HG03571 (cell line): ENCODE data around the gene SPEF2.
"Not testable (repeated sequence)": the region's sequence is repeated elsewhere in the genome, so short reads cannot be mapped to it uniquely, and the experiment has no call there.

Experiments used
- ATAC-seq: cut with Tn5 transposase; IDR thresholded peaks from one replicate; pipeline ENCODE4 v1.9.1; 2021; ENCODE audit not compliant: unreplicated experiment

The SPEF2 gene

DNA sequence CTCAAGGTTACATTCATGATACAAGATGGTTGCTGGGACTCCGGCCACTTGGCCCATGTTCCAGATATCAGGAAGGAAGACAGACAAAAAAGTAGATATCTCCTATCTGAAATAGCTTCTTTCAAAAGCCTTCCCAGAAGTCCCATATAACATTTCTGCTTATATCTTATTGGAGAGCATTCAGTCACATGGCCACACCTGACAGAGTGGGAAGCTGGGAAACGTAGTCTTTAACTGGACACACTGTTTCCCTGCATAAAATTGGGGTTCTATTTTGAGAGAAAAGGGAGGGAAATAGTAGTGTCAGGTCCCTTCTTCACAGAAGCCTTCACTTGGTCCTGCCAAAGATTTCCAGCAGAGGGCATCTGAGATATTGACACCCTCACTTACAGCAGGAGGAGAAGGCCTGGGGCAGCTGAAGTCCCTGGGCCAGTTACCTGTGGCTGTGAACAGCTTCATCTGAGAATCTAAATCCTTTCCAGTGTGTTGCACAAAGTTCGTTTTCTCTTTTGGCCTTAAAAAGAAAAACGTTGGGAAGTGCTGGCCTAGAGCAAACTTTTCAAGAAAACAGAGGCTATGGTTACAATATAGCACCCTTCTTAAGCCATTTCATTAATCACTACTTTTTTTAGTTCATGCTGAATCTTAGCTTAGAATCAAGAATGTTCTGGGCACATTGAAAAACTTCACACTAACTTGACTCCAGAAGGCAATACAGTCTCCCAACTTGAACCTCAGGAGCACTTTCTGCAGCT, 33.5 kb downstream of the SPEF2 start:
- ATAC-seq: no peak

DNA sequence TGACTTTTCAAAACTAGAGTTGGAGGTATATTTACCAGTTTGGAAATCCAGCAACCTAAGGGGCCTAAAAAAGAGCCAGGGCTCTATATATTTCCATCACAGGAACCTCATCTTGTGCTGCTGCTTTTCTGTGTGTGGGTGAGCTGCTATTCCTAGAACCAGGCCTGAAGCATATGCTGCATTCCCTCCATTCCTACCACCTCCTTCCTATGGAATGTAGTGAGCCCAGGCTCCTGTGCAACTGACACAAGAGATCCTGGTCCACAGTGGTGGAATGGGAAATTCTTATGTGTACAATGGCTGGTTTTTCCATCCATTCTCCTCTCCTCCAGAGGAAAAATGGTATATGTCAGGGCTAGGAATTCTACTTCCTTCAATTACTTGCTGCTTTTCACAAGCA, 39.1 kb downstream of the SPEF2 start:
- ATAC-seq: no peak

- no peak for ATAC-seq
These were observed 40.2 kb downstream of the SPEF2 start for GRCh38 chr5:35657877-35658276.

GRCh38 chr5:35659556-35659955, 41.9 kb downstream of the SPEF2 start:
- ATAC-seq: no peak

DNA sequence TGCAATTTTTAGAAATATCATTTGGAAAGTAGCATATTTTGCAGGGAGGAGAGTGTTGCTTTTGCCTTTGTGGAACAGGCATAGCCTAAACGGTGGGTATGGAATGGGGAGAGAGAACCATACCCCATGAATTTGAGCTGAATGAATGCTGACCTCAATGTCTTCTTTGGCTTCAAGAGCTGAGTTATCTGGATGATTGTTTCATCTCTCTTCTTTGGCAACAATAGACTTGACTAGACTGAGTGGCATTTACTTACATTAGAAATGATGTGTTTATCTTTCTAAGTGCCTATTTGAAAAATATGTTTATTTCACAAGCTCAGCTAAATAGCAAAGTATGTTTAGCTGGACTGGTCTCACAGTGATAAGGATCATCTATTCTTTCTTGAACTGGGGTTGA, 42.8 kb downstream of the SPEF2 start:
- ATAC-seq: no peak

DNA sequence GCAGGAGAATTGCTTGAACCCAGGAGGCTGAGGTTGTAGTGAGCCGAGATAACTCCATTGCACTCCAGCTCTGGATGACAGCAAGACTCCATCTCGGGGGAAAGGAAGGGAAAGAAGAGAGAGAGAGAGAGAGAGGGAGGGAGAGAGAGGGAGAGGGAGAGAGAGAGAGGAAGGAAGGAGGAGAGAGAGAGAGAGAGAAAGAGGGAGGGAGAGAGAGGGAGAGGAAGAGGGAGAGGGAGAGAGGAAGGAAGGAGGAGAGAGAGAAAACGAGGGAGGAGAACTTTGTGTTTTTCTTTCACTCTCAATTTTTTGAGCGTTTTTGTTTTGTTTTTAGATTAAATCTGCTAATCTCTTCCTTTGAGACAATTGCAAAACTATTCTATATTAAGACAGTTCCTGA, 46.9 kb downstream of the SPEF2 start:
- ATAC-seq: no peak

- ATAC-seq: no peak
These were observed 47.4 kb downstream of the SPEF2 start for GRCh38 chr5:35665096-35665495.

- ATAC-seq: no peak
These were observed 50.7 kb downstream of the SPEF2 start for GRCh38 chr5:35668319-35668718.

GRCh38 chr5:35668794-35669193, 51.1 kb downstream of the SPEF2 start:
- ATAC-seq: no peak

DNA sequence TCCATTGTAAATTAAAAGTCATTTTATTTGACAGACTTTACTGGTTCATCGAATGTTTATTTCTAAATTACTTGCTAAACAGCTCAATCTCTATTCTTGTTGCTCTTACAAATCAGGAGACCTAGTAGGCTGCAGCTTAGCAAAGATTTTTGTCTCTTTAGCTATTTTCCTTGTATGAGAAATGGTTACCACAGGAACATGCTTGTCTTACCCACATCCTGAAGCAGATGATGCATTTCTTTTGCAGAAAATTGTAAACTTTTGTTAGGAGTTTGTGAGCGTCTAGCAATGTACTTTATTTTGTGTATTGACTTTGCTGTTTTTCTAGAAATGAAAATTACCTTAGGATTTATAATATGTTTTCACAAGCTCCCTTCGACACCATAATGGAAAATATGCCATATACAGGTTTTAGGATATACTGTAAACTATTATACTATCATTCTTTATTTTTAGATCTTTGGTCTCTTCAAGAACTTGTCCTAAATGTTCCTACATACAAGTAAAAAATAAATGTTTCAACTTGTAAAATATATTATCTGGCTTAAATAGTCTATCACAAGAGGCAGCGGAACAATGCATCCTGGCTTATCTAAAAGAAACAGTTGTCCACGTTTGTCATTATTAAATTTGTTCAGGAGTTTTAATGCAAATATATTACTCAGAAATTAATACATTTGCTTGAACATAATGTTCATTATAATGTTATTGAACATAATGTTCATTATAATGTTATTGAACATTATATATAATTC, 54.1 kb downstream of the SPEF2 start:
- ATAC-seq: no peak

- not testable (repeated sequence) for ATAC-seq
These were observed 54.6 kb downstream of the SPEF2 start for GRCh38 chr5:35672296-35672655.

DNA sequence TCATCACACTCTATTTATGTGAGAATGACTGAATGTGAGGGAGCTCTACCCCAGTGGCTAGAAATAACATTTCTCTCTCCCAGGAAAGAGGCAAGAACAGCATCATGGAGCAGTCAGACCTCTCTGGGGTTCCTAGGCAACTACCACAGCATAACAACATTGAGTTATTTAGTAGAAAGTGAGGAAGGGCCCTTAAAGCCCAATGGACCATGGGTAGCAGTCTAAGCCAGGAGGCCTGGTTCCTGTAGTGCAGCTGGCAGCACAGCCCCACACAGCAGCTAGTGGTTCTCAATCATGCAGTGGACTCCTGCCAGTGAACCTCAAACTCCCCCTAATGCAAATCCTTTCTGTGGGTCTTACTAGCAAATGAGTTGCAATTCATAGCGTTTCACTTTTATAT, 55.3 kb downstream of the SPEF2 start:
- no peak for ATAC-seq

- no peak for ATAC-seq
These were observed 56.4 kb downstream of the SPEF2 start for GRCh38 chr5:35674049-35674448.

GRCh38 chr5:35675392-35675791, 57.7 kb downstream of the SPEF2 start:
- ATAC-seq: no peak

DNA sequence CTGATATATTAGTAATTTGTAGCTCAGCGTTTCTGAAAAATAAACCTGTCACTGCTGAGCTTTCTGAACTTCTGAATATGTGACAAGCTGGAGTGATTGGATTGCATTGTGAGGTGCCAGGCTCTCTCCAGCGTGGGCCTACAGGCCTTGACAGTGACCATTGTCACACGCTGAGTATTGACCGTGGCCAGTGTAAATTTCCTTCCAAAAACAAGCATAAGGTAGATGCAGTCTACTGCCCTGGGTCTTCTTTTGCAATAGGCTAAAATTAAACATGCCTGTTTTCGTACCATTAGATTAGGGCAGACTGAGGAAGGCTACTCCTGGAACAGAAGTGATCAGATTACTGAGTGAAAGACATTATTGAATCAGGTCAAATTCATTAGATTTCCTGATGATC, 60.2 kb downstream of the SPEF2 start:
- ATAC-seq: no peak

DNA sequence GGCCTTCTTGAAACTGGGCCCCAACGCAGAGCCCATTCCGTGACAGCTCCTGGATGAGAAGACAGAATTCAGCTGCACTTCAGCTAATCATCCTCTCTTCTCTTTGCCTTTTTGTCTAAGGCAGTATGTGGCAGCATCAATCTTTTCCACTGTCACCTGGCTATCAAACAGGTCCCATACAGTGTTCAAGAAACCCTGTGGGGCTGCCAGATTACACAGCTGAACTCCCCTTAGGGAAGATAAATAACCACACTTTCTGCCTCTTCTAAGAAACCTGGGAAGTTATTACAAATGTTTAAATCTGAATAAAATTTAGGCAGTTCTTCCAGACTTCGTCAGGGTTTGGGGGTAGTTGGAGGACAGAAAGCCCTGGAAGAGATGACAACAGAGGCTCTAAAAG, 61.0 kb downstream of the SPEF2 start:
- ATAC-seq: no peak

DNA sequence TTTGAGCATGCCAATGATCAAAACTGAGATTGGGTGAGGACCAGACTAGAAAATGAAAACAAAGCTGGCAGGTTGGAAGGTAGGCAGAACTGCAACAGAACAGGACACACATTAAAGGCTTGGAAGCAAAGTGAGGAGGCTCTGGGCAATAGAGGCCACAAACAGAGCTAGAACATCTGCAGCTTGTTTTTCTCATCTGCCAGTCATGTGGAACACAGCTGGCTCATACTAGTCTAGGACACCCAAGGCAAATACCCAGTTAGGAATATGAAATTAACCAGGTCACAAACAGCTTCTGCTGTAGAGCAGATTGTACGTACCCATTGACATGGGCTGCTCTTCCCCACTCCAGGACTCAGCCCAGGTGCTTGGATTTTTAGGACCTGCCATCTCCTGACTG, 61.7 kb downstream of the SPEF2 start:
- no peak for ATAC-seq

GRCh38 chr5:35681911-35682310, 64.2 kb downstream of the SPEF2 start:
- ATAC-seq: no peak

DNA sequence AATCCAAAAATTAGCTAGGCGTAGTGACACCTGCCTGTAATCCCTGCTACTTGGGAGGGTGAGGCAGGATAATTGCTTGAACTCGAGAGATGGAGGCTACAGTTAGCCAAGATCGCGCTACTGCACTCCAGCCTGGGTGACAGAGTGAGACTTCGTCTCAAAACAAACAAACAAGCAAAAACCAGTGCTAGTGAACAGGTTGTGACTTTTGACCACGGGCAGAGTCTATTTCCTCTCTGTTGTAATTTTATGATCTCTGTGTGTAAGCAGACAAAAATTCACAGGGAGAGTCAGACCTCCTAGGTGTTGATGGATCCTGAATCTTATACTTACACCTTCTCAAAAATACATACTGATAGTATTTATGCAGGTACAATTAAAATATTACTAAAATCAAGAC, 65.8 kb downstream of the SPEF2 start:
- ATAC-seq: no peak

DNA sequence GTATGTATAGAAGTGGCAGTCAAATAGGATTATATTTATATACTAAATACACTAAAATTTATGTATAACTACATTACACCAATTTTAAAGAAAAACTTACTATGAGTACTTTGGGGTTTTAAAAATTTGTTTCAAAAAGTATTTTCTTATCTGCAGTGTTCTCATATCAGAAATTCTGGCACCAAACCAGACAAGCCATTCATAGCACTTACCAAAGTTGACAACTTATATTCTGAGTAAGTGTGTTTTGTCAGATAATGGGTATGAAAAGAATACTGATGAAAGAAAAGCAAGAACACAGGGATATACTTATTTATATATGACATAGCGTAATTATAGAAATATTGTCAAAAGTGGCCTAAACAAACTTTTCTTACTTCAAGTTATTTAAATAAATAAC, 67.5 kb downstream of the SPEF2 start:
- no peak for ATAC-seq

DNA sequence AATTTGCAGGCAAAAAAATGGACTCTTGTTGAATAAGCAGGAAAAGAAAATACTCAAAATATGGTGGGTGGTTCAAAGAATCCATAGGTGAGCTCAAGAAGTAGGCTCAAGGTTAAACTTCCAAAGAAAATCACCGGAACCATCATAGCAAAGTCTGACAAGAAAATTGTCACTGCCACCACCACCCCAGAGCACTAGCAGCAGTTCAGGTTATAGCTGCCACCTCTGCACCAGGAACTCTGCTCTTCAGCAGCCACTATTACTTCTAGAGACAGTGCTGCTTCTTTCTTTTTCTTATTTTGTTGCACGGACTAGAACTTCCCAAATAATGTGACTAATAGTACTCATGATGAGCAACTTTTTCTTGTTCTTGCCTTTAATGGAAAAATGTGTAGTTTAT, 70.3 kb downstream of the SPEF2 start:
- no peak for ATAC-seq

DNA sequence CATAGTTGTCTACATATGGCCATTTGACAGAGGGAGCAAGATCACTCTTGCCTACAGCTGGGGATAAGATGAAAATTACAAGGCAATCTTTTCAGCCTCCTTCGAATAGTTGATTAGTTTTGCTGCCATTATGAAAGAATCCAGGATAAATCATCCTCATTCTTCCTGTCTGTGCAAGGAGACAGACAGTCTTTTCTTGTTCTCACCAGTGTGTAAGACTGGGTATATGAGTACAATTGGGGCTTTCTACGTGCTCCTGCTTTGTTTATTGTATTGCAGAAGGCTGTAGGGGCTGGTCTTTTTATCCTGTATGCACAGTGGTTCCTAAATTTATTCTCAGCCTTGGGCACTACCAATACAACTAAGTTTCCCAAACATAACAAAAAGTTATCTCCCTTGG, 76.8 kb downstream of the SPEF2 start:
- no peak for ATAC-seq
